Measurements from ENCODE around the gene MAP4K4.
A peak's percentile ranks its signal among the peaks of the same experiment; 100 is the strongest.

The MAP4K4 gene

GRCh38 chr2:101817481-101817880, 120.0 kb downstream of the MAP4K4 start:
- DNase-seq (ENCODE audit: low read depth): no peak

- peak; percentile 87 for DNase-seq (ENCODE audit: low read depth)
Observed at GRCh38 chr2:101818531-101819451, 121.3 kb downstream of the MAP4K4 start.

- DNase-seq (ENCODE audit: low read depth): peak; percentile 86
Observed at GRCh38 chr2:101820519-101820918, 123.0 kb downstream of the MAP4K4 start.

- peak; percentile 50 for DNase-seq (ENCODE audit: low read depth)
Observed at GRCh38 chr2:101821059-101821805, 123.7 kb downstream of the MAP4K4 start.

DNA sequence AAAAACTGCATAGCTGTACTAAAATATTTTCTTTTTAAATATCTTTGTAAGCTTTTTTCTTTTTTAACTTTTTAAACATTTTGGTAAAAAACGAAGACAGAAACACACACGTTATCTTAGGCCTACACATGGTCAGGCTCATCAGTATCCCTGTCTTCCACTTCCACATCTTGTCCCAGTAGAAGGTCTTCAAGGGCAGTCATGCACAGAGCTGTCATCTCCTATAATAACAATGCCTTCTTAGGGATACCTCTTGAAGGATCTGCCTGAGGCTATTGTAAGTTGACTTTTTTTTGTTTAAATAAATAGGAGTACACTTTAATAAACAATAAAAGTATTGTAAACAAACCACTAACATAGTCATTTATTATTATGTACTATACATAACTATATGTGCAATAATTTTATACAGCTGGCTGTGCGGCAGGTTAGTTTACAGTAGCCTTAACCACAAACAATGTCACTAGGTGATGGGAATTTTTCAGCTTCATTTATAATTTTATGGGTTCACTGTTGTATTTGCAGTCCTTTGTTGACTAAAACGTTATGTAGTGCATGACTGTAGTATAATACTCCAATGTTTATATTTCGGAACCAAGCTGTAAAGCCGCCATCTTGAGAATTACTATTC, 124.4 kb downstream of the MAP4K4 start:
- no peak for DNase-seq (ENCODE audit: low read depth)

DNA sequence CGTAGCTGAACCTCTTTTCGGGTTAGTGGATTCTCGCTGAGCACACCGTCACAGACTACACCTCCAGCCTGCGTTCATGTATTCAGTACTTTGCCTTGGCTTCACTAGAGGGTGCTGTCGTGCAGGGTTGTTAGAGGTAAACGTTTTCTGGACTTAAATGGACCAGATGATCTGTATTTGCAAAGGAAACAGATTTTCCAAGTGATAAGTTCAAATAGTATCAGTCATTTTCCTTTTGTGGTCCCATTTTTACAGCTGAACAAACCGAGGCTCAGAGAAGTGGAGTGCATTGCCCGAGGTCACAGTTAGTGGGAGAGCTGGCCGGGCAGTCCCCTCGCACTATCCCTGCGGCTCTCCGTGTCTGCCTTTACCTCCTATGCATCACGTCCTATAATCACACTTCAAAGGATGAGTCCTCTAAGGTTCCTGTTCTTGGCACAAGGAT, 125.9 kb downstream of the MAP4K4 start:
- DNase-seq (ENCODE audit: low read depth): peak; percentile 77

- peak; percentile 75 for DNase-seq (ENCODE audit: low read depth)
Observed at GRCh38 chr2:101823859-101824258, 126.4 kb downstream of the MAP4K4 start.

DNA sequence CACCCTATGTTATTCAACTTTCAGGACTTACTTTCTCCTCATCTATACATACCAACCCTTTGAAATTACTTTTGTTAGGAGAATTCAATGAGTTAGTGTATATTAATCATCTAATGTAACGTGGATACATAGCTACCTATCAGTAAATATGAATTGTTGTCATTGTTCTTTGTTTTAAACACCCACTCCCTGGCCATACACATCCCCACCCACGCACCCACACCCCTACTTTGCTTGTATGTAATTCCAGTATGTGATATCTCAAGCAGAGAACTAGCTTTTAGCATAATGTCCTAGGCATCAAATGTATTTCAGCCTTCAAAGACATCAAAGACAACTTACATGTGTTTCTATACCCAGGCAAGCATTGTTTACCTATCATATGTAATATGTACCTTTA, 129.2 kb downstream of the MAP4K4 start:
- DNase-seq (ENCODE audit: low read depth): no peak

- DNase-seq (ENCODE audit: low read depth): peak; percentile 96
Observed at GRCh38 chr2:101827246-101827645, 129.7 kb downstream of the MAP4K4 start.

- DNase-seq (ENCODE audit: low read depth): no peak
Observed at GRCh38 chr2:101828257-101828656, 130.8 kb downstream of the MAP4K4 start.

DNA sequence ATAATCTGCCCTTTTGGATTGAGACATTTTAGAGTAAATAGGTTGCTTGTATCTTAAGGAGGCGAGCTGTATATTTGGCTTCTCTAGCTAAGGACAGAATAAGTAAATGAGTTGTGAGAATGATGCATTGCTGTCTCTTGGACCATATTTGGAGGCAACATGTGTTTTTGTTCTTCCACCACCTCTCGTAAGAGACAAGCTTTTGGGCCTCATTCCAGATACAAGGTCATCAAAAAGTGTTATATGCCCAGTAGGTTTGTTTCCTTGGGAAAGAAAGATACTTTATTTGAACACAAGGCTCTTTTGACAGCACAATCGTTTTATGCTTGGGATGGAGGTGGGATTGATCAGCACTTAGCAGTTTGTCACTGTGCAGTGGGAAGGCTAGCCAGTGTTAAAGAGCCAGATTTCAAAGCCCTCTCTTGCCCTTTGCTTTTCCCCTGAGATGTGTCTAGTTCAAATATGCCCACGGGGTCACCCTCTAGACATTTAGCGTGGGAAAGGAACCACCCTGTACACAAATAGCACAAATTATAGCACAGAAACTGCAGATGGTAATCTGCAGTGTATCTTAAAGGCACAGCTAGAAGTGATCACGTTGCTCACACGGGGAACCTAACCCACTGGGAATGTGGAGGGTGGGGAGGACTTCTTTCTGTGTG, 131.3 kb downstream of the MAP4K4 start:
- peak; percentile 68 for DNase-seq (ENCODE audit: low read depth)

- no peak for DNase-seq (ENCODE audit: low read depth)
Observed at GRCh38 chr2:101829429-101829828, 131.9 kb downstream of the MAP4K4 start.

- no peak for DNase-seq (ENCODE audit: low read depth)
Observed at GRCh38 chr2:101830146-101830545, 132.6 kb downstream of the MAP4K4 start.

DNA sequence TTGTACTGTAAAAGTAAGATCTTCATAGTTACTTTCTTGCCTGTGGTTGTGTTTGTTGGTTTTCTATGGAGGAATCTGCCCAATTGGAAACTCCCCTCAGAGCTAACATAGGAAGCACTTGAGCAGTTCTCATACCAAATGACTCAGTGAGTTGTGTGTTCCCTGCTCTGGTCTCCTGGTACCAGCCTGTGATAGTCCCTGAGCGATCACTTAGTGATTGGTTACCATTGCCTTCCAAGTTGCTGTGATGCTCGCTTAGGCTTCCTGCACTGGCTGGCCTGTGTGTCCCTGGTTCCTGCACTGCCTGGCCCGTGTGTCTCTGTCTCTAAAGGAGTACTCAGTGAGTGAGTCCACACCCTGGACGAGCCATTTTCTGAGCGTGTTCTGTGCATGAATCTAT, 133.0 kb downstream of the MAP4K4 start:
- peak; percentile 70 for DNase-seq (ENCODE audit: low read depth)

DNA sequence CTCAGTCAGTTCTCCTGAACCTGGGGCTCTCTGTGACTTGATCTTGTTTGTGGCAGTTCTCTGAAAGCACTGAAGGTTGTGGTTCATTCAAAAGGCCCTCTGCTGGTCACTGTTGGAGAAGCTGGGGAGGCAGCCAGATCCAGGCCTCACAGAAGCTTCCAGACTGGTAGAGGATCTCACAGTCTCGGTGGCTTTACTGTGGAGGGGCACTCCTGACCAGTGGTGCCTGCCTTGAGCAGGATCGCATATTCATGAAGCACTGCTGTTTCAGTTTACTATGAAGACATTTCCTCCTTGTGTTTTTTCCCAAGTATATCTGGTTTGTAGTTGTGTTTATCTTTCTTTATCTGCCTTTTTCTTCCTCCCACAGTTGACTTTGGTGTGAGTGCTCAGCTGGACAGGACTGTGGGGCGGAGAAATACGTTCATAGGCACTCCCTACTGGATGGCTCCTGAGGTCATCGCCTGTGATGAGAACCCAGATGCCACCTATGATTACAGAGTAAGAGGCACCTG, 133.9 kb downstream of the MAP4K4 start:
- peak; percentile 79 for DNase-seq (ENCODE audit: low read depth)

GRCh38 chr2:101832114-101832513, 134.6 kb downstream of the MAP4K4 start:
- no peak for DNase-seq (ENCODE audit: low read depth)

DNA sequence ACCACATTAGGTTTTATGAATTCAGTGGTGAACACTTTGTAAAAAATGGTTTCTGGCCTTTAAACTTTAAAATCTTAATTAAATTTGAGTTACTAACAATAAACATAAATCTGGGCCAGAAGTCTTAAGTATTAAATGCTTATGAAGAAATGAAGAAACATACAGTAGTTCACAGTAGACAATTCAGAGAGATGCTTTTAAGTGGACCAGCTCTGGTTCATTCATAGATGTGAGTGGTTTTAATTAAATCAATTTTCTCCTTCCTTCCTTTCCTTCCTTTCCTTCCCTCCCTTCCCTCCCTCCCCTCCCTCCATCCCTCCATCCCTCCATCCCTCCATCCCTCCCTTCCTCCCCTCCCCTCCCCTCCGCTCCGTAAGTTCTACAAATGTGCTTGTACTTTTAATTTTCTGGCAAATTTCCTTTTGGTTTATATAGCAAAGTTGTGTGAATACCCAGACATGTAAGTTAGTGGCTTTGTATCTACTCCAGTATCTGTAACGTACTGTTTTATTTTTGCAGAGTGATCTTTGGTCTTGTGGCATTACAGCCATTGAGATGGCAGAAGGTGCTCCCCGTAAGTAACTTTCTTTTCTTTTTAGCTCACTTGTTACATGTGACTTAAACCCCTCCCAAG, 136.5 kb downstream of the MAP4K4 start:
- no peak for DNase-seq (ENCODE audit: low read depth)

DNA sequence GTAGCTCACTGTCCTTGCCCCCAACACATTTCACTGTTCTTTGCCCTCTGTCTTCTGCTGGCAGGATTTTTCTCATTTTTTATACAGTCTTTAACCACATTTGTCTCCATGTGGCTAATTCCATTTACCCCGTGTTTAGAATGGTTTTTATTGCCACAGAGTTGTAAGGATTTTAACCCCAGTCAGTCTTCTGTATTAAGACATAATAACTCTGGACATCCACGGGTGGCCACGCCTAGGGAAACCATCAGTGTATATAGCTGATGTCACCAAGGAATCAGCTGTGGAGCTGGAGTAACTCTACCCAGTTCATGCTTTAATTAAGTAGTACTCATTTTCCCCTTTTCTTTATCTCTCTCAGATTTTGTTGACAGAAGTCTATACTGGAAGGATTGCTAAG, 139.8 kb downstream of the MAP4K4 start:
- DNase-seq (ENCODE audit: low read depth): peak; percentile 74

GRCh38 chr2:101841679-101842327, 144.3 kb downstream of the MAP4K4 start:
- no peak for DNase-seq (ENCODE audit: low read depth)

- no peak for DNase-seq (ENCODE audit: low read depth)
Observed at GRCh38 chr2:101842471-101842870, 145.0 kb downstream of the MAP4K4 start.

- DNase-seq (ENCODE audit: low read depth): peak; percentile 66
Observed at GRCh38 chr2:101843048-101843447, 145.5 kb downstream of the MAP4K4 start.

Data from EH (cell line).